GOT3 (cell line): ENCODE results near the gene CCR5AS.

Experiments
- DNase-seq: peaks from one replicate; lab custom pipeline; 2025; ENCODE audit warnings: mixed read lengths; lab: John Stamatoyannopoulos, UW

The CCR5AS gene

DNA sequence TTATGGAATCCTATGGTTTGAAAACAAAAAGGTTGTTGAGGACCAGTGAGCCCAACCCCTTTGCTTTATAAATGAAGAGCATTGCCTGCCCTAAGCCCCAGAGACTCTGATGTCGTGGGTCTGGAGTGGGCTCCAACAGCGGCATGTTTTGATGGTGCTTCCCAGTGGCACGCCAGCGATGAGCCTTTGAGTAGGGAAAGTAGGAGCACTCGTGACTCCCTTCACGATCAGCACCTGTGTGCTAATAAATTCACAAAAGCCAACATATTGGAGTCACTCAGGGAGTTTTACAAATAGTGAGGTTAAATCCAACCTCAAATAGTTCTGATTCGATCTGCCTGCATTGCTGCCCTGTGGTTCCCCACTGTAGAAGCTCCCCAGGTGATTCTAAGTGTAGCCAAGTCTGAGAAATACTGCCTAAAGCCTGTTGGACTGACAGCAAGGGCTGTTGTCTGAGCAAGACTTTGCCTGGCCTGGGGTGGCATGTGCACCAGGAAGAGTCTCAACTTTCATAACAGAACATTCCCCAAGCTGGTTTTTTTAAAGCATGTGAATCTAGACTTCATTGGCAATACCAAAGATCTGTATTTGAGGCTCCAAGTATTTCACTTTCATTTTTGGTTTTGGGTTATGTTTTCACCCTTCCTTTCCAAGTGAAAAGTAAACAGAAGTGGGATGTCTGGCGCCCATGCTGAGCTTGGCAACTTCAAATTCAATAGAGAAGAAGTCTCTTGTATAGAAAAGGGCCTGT lies 26.2 kb downstream of the CCR5AS start:
- DNase-seq, result no peak

GRCh38 chr3:46378426-46378942 lies 28.4 kb downstream of the CCR5AS start:
- no peak for DNase-seq

- DNase-seq, result no peak
Observed at GRCh38 chr3:46375814-46376213, 31.1 kb downstream of the CCR5AS start.

GRCh38 chr3:46375218-46375617 lies 31.6 kb downstream of the CCR5AS start:
- no peak for DNase-seq

DNA sequence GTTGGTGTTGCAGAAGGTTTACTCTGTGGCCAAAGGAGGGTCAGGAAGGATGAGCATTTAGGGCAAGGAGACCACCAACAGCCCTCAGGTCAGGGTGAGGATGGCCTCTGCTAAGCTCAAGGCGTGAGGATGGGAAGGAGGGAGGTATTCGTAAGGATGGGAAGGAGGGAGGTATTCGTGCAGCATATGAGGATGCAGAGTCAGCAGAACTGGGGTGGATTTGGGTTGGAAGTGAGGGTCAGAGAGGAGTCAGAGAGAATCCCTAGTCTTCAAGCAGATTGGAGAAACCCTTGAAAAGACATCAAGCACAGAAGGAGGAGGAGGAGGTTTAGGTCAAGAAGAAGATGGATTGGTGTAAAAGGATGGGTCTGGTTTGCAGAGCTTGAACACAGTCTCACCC lies 32.1 kb downstream of the CCR5AS start:
- no peak for DNase-seq

DNA sequence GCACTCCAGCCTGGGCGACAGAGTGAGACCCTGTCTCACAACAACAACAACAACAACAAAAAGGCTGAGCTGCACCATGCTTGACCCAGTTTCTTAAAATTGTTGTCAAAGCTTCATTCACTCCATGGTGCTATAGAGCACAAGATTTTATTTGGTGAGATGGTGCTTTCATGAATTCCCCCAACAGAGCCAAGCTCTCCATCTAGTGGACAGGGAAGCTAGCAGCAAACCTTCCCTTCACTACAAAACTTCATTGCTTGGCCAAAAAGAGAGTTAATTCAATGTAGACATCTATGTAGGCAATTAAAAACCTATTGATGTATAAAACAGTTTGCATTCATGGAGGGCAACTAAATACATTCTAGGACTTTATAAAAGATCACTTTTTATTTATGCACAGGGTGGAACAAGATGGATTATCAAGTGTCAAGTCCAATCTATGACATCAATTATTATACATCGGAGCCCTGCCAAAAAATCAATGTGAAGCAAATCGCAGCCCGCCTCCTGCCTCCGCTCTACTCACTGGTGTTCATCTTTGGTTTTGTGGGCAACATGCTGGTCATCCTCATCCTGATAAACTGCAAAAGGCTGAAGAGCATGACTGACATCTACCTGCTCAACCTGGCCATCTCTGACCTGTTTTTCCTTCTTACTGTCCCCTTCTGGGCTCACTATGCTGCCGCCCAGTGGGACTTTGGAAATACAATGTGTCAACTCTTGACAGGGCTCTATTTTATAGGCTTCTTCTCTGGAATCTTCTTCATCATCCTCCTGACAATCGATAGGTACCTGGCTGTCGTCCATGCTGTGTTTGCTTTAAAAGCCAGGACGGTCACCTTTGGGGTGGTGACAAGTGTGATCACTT lies 34.1 kb downstream of the CCR5AS start:
- DNase-seq, result no peak

DNA sequence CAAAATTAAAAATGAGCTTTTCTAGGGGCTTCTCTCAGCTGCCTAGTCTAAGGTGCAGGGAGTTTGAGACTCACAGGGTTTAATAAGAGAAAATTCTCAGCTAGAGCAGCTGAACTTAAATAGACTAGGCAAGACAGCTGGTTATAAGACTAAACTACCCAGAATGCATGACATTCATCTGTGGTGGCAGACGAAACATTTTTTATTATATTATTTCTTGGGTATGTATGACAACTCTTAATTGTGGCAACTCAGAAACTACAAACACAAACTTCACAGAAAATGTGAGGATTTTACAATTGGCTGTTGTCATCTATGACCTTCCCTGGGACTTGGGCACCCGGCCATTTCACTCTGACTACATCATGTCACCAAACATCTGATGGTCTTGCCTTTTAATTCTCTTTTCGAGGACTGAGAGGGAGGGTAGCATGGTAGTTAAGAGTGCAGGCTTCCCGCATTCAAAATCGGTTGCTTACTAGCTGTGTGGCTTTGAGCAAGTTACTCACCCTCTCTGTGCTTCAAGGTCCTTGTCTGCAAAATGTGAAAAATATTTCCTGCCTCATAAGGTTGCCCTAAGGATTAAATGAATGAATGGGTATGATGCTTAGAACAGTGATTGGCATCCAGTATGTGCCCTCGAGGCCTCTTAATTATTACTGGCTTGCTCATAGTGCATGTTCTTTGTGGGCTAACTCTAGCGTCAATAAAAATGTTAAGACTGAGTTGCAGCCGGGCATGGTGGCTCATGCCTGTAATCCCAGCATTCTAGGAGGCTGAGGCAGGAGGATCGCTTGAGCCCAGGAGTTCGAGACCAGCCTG lies 35.1 kb downstream of the CCR5AS start:
- DNase-seq, result no peak

GRCh38 chr3:46370839-46371518 lies 35.9 kb downstream of the CCR5AS start, which contains the start of gene CCR5:
Gene CCR5 (plus strand): TSS chr3:46370946. CDS start chr3:46372903, 1,957 bp downstream.
- DNase-seq, result no peak

DNA sequence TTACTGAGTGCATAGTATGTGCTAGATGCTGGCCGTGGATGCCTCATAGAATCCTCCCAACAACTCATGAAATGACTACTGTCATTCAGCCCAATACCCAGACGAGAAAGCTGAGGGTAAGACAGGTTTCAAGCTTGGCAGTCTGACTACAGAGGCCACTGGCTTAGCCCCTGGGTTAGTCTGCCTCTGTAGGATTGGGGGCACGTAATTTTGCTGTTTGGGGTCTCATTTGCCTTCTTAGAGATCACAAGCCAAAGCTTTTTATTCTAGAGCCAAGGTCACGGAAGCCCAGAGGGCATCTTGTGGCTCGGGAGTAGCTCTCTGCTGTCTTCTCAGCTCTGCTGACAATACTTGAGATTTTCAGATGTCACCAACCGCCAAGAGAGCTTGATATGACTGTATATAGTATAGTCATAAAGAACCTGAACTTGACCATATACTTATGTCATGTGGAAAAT lies 37.2 kb downstream of the CCR5AS start:
- DNase-seq, result no peak

GRCh38 chr3:46369151-46369550 lies 37.7 kb downstream of the CCR5AS start:
- DNase-seq, result no peak

- no peak for DNase-seq
Observed at GRCh38 chr3:46368569-46368968, 38.3 kb downstream of the CCR5AS start.

- DNase-seq, result no peak
Observed at GRCh38 chr3:46367811-46368210, 39.1 kb downstream of the CCR5AS start.

DNA sequence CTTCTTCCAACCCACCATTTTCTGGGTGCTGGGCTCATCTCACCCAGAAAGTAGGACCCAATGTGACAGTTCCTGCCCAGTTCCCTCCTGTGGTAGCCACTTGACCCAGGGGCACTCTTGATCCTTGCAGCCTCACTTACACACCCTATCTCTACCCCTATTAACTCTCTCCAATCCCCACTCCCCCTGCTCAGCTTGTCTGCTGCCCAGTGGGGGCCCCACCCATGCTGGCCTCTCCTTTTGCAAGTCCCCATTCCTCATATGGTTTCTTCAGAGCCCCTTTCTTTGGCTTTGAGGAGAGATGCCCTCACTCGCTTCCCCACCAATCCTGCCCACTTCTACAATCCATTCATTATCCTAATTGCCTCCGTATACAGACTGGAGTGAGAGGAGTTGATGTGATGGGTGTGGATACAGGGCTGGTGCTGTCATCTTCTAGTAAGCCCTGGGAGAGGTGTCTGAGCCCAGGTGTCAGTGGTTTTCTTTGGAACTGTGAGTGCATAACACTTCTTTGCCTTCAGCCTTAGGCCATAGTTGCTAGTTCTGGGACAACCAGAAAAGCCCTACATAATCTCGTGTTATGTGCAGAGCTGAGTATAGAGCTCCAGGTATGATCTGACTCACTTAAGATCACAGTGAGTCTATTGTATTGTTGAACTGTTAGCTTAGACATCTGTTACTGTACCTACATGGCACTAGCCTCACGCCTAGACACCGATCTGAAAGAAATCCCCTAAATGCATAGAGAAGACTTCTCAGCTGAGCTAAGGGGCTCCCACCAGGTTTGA lies 40.9 kb downstream of the CCR5AS start:
- no peak for DNase-seq

DNA sequence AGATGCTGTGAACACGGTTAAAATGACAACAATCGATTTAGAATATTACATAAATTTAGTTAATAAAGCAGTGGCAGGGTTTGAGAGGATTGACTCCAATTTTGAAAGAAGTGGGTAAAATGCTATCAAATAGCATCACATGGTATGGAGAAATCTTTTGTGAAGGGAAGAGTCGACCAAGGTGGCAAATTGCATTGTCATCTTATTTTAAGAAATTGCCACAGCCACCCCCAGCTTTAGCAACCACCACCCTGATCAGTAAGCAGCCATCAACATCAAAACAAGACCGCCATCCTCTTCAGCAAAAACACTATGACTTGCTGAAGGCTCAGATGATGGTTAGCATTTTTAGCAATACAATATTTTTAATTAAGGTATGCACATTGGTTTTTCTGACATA lies 41.8 kb downstream of the CCR5AS start:
- DNase-seq, result no peak

GRCh38 chr3:46361408-46362283 lies 45.2 kb downstream of the CCR5AS start:
- DNase-seq, result no peak

- DNase-seq, result no peak
Observed at GRCh38 chr3:46360907-46361306, 46.0 kb downstream of the CCR5AS start.

DNA sequence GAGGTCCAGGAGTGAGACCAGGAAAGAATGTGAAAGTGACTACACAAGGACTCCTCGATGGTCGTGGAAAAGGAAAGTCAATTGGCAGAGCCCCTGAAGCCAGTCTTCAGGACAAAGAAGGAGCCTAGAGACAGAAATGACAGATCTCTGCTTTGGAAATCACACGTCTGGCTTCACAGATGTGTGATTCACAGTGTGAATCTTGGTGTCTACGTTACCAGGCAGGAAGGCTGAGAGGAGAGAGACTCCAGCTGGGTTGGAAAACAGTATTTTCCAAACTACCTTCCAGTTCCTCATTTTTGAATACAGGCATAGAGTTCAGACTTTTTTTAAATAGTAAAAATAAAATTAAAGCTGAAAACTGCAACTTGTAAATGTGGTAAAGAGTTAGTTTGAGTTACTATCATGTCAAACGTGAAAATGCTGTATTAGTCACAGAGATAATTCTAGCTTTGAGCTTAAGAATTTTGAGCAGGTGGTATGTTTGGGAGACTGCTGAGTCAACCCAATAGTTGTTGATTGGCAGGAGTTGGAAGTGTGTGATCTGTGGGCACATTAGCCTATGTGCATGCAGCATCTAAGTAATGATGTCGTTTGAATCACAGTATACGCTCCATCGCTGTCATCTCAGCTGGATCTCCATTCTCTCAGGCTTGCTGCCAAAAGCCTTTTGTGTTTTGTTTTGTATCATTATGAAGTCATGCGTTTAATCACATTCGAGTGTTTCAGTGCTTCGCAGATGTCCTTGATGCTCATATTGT lies 47.0 kb downstream of the CCR5AS start:
- no peak for DNase-seq

DNA sequence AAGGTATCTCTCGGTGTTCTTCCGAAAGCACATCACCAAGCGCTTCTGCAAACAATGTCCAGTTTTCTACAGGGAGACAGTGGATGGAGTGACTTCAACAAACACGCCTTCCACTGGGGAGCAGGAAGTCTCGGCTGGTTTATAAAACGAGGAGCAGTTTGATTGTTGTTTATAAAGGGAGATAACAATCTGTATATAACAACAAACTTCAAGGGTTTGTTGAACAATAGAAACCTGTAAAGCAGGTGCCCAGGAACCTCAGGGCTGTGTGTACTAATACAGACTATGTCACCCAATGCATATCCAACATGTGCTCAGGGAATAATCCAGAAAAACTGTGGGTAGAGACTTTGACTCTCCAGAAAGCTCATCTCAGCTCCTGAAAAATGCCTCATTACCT lies 48.4 kb downstream of the CCR5AS start:
- DNase-seq, result no peak

DNA sequence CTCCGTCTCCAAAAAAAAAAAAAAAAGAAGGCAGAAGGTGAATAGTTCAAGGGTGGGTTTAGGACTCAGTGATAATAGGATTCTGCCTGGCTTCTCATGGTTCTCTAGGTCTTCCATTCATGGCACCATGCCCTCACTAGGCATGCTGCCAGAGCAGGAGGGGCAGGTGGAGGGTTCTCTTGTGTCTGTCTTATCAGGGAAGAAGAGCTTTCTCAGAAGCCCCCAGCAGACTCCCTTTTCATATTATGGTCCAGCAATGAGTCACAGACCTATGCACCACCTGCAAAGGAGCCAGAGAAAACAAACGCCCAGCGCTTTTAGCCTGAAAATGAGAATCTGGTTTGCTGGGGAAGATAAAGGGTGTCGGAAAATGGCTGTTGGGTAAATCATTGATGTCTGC lies 50.0 kb downstream of the CCR5AS start:
- no peak for DNase-seq
